Amniotic epithelial cell (primary cell): ENCODE measurements around the gene B4GALT2.
A peak's percentile ranks its signal among the peaks of the same experiment; 100 is the strongest.

Experiments
- DNase-seq: peaks from one replicate; pipeline ENCODE4 v3.0.0-alpha.2; 2010; ENCODE audit warnings: low read depth

B4GALT2 gene

DNA sequence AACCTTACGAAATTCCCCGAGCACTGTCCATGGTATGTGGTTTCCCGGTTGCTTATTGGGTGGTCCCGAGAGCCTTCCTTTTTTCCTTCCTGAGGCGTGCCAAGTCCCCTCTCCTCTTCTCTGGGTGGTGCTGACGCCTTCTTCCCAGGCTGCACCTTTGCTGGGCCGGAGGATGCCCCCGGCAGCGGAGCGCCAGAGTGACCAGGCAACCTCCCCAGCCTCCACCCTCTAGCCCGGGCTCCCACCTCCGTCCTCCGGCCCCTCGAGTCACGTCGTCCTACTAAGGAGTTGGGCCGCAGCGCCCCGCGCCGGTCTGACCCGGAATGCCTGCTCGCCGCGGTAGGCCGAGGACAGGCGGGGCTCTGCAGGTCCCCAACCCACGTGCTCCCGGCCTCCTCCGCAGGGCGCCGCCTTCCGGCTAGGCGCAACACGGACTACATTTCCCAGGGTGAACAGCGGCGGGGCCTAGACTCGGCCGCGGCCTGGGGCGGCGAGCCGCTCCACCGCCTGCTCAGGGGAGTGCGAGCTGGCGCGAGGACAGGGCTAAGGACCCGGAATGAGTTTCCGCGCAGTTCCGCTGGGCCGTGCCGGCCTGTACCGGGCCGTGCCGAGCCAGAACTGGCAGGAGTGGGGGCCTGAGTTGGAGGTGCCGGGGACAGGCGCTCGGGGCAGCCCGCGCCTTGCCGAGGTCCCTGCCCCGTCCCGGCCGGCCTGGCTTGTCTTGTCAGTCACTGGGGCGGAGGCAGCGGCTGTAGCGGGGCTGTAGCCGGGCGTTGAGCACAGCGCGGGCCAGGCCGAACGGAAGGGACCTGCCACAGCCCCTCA lies 32.6 kb upstream of the B4GALT2 start, which contains the start of gene IPO13:
Gene IPO13, plus strand, starts transcription at position 715 of the 825 bp plus-strand sequence. CDS start 651 bp downstream, outside the sequence.
- peak; percentile 93 for DNase-seq

DNA sequence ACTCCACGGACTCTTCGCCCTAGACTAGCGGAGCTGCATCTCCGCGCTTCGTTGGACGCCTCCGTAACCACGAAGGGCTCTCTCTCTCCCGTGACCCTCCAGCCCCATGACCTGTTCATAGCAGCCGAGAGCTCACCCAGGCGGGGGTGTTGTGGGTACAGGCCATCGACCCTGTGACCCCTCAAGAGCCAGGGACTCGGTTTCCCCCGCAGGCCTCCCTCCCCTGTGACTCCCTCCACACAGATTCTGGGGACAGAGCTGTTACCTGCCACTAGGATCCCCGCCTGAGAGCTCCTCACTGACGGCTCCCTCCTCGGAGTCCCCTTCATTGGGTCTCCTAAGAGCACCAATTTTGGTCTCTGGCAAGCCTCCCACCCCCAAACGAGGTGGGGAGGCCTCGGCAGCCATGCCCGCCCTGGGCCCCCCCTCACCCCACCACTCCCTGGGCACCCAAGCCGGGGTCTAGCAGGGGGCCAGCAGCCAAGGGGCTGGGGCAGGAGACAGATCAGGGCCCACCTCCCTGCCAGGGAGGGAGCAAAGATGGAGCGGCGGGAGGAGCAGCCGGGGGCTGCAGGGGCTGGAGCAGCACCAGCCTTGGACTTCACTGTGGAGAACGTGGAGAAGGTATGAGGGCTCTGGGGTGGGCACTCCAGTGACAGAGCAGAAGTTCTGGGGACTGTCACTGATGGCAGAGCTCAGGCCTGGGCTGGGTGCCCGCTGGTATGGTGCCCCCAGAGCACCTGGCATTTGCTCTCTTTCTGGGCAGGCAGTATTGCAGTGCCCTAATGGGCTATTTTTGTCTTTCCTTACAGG lies 31.7 kb upstream of the B4GALT2 start:
- no peak for DNase-seq

DNA sequence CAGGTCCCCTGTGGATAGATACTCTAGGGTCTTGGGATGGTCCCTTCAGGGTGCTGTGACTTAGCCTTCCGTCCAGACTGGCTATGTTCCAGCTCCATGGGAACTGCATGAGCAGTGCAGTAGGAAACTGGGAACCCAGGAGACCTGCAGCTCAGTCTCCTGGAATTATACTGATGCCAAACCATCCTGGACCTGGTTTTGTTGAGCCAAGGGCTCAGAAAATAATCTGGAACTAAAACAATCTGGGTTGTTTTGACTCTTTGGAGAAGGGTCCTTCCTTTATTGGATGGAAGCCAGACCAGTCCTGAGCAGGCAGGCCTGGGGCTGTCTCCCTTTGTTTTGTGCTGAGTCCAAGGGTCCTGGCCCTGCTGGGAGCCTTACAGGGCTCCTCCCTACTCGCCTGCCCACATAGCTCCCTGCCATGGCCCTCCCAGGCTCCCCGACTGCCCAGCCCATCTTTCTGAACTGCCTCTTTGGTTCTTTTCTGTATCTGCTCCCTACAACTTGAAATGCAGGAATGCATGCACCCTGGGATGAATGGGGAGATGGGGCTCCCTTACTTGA lies 31.1 kb upstream of the B4GALT2 start:
- DNase-seq, result no peak

DNA sequence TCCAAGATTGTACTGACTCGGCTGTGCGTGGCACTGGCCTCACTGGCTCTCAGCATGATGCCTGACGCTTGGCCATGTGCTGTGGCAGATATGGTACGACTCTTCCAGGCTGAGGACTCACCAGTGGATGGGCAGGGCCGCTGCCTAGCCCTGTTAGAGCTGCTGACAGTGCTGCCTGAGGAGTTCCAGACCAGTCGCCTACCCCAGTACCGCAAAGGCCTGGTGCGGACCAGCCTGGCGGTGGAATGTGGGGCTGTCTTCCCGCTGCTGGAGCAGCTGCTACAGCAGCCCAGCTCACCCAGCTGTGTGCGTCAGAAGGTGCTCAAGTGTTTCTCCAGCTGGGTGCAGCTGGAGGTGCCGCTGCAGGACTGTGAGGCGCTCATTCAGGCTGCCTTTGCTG lies 29.3 kb upstream of the B4GALT2 start:
- DNase-seq, result peak; percentile 44

DNA sequence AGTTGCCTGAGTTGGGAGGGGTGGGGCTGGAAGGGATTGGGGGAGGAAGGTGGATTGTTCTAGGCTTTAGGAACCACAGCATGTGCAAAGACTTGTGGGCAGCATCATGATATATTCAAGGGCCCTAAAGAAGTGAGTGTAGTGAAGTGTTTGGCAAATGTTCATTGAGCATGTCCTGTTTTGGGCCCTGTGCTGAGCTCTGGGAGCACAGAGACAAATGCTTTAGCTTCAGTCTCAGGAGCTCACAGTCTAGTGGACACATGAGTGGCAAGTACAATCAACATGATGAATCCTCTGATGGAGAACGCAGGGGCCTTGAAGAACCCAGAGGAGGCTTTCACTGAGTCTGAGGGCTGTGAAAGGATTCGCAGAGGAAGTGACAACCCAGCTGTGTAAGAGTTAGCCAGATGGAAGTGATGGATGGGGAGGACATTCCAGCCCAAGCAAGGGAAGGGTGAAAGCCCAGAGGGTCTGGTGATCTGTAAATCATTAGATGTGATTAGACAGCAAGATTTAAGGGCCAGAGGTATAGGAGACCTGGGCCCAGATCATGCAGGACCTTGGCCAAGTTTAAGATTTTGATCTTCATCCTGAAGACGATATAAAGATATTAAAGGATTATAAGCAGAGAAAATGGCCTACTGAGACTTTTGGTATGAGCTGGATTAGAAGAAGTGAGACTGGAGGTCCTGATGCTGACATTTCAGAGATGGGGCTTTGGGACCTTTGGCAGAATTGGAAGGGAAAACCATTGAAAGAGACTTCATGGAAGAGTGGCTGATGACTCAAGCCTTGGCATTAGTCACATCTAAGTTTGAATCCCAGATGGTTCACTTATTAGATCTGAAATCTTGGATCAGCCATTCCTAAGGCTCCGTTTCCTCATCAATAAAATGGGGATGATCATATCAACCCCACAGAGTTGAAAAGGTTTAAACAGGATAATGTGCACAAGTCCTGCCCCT lies 27.7 kb upstream of the B4GALT2 start:
- DNase-seq, result no peak

DNA sequence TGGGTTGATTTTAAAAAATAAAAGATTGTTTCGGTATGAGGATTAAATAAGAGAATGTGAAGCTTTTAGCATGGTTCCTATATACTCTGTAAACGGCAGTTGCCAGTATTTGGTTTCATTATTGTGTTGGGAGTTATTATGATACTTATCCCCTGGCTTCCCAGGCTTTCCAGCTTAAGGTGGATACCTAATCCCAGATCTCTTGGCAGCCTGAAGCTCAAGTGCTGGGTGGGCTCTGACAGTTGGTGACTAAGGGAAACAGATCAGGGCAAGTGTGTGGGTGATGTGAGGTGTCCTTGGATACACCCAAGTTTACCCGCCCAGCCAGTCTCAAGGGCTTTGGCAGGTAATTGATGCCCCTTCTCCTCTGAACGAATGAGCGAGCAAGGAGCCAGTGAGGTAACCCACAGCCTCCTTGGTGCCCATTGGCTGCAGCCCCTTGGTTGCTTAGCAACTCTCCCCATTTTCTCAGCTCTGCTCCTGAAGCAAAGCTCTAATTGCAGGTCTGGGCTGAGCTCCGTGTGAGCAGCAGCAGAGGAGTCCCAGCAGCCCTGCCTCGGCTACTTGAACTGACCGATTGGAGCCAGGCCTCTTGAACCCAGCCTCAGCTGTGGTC lies 26.2 kb upstream of the B4GALT2 start:
- DNase-seq, result no peak

- no peak for DNase-seq
Measured at GRCh38 chr1:43953361-43953760, 25.6 kb upstream of the B4GALT2 start.

- DNase-seq, result no peak
Measured at GRCh38 chr1:43954036-43954435, 25.0 kb upstream of the B4GALT2 start.

- no peak for DNase-seq
Measured at GRCh38 chr1:43956234-43956633, 22.8 kb upstream of the B4GALT2 start.

- no peak for DNase-seq
Measured at GRCh38 chr1:43957407-43958040, 21.5 kb upstream of the B4GALT2 start.

GRCh38 chr1:43958351-43959255 lies 20.4 kb upstream of the B4GALT2 start:
- no peak for DNase-seq

- no peak for DNase-seq
Measured at GRCh38 chr1:43960798-43961197, 18.2 kb upstream of the B4GALT2 start.

DNA sequence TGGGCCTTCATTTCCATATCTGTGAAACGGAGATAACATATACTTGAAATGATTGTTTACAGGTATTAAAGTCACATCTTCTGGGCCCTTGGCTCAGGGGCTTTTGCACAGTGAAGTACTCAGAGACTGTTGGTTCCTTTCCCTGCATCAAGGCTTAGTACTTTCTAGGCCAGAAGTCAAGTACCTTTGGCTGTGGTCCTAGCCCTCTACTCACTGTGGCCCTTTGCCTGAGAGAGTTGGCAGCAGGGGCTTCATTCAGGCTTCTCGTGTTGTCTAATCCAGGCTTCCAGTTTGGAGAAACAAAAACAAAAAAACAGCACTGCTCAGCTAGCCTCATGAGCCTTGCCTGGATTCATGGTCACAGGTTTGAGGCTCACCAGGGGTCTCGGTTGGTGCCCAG lies 17.3 kb upstream of the B4GALT2 start:
- DNase-seq, result no peak

DNA sequence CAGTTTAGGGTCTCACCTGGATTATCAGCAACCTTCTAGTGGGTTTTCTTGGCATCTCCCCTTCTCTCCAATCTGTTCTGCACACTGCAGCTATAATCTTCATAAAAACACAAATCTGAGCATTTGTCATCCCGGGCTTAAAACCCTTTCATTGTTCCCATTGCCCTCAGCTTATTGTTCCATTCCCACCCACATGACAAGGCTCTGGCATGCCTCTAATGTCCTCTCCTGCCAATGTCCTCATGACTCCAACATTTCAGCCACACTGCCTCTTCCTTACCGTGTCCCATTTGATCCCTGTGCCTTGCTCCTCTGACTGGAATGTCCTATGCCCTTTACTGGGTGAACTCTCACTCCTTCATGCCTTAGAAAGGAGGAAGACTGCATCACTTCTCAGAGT lies 16.7 kb upstream of the B4GALT2 start:
- DNase-seq, result no peak

DNA sequence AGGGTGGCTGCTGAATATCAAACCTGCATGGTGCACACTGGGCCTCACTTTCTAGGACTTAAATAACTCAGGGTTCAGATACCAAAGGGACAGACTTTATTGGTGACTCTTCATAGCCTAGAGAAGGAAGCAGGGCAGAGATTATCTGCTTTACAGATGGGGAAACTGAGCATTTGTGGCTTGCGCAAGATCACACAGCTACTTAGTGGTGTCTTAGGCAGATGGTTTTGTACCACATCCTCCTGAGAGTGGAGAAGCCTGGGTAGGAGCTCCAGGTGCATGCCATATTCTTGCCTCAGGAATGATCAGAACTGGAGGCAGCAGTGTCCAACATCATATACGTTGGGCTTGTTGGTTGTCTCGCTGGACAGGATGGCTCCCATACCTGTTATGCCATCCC lies 16.0 kb upstream of the B4GALT2 start:
- DNase-seq, result no peak

GRCh38 chr1:43963890-43964289 lies 15.1 kb upstream of the B4GALT2 start:
- DNase-seq, result no peak

- DNase-seq, result no peak
Measured at GRCh38 chr1:43965316-43965715, 13.7 kb upstream of the B4GALT2 start.

DNA sequence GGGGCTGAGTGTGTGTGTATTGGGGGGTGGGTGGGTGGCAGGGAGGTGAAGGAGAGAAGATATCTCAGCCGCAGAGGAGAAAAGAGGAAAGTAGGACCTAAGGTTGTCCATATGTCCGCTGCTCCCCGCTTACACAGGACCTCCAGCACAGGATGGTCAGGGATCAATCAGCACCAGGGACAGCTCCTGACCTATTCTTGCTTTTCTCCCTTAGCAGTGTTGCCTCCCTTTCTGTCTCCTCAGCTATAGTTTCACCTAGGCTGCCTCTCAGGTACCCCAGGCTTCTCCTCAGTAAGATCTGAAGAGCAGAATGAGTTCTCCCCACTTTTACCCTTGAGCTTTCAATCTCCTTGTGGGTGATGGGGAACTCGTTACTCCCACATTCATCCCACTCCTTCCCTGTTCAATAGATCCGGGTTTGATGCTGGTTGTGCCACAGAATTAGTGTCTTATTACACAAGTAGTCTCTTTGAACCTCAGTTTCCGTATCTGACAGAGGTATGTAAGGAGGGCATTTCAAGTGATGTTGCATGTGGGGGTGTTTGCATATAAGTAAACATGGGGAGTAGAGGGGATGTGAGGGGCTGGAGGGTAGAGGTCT lies 10.6 kb upstream of the B4GALT2 start:
- DNase-seq, result peak; percentile 53

DNA sequence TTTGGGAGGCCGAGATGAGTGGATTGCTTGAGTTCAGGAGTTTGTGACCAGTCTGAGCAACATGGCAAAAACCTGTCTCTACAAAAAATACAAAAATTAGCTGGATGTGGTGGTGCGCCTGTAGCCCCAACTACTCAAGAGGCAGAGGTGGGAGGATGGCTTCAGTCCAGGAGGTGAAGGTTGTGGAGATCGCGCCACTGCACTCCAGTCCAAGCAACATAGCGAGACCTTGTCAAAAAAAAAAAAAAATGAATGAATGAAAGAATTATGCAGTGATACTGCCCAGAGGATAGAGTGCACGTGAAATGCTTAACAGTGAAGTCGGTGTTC lies 9.6 kb upstream of the B4GALT2 start:
- no peak for DNase-seq
